Subcutaneous adipose tissue (tissue), 4 donors: ENCODE data around the gene PEX5L. TPM values are rescaled to one million over a fixed set of nuclear protein-coding genes. Genes with fewer than 3 reads are reported as not detected.

Experiments
- total RNA-seq, 4 donors: library from RNA; depleted of rRNA; stranded (reverse); fragments of >200 nt; gene quantifications; one replicate each; pipeline ENCODE4 v1.1.0, GENCODE V29; 2016
- TF ChIP-seq, protein P1 (sequence below): fragments of 450-650 bp; IDR thresholded peaks from one replicate; pipeline ENCODE4 v1.5.1; 2016; ENCODE audit warnings: low read depth, mild to moderate bottlenecking, control low read depth, antibody characterized with exemption, moderate library complexity

Gene PEX5L
- total RNA-seq, 4 donors from 2014 or later, result under 0.01 to 0.34 TPM; not detected in 2

DNA sequence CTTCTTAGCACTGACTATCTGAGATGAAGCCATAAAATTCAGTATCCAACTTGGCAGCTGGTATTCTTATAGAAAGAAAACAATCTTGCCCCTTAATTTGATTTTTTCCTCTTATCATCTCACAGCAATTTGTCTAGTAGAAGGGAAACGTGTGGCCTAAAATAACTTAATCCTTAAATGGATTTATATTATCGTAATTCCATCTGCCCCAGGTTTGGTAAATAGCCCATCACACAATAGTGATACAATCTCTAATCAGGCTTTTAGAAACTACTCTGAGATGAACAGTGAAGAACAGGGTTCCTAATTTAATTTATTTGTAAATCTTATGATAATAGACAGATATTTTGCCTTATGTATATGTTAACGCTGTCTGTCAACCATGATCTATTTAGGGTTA lies 24.8 kb downstream of the PEX5L start:
- TF ChIP-seq, protein P1, sequence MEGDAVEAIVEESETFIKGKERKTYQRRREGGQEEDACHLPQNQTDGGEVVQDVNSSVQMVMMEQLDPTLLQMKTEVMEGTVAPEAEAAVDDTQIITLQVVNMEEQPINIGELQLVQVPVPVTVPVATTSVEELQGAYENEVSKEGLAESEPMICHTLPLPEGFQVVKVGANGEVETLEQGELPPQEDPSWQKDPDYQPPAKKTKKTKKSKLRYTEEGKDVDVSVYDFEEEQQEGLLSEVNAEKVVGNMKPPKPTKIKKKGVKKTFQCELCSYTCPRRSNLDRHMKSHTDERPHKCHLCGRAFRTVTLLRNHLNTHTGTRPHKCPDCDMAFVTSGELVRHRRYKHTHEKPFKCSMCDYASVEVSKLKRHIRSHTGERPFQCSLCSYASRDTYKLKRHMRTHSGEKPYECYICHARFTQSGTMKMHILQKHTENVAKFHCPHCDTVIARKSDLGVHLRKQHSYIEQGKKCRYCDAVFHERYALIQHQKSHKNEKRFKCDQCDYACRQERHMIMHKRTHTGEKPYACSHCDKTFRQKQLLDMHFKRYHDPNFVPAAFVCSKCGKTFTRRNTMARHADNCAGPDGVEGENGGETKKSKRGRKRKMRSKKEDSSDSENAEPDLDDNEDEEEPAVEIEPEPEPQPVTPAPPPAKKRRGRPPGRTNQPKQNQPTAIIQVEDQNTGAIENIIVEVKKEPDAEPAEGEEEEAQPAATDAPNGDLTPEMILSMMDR, result no peak

- TF ChIP-seq, protein P1, result no peak
These were observed 32.2 kb downstream of the PEX5L start for GRCh38 chr3:180004542-180004941.

DNA sequence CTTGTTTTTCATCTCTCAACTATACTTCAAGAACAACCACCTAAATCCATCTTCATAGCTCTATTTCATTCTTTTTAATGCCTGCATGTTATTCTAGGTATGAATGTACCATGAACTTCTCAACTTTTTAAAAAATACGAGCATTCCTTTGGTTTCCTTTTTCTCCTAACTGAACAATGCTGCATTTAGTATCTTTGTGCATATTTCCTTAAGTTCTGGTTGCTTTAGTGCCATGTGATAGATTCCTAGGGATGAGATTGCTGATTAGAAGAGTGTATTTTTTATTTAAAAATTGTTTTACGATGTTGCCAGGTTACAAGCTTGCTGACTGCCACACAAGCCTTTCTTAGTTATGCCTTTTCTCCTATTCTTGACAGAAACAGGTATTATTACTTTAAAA lies 34.7 kb downstream of the PEX5L start:
- TF ChIP-seq, protein P1, result no peak

DNA sequence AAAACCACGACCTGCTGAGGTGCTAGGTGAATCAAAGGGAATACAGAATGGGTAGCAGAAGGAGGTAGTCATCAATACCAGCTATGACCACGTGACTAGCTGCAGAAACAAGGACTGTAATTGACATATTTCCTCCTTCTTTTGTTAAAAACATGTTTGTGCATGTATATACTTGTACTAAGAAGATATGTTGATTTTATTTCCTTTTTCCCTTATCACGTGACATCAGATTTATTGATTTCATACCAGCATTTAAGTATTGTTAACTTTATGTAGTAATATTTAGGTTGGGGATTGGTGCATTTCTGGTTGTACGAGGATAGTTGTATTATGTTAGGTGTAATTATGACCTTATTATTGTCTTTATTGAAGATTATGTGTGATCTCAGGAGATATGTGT lies 36.2 kb downstream of the PEX5L start:
- TF ChIP-seq, protein P1, result no peak

- TF ChIP-seq, protein P1, result no peak
These were observed 41.3 kb downstream of the PEX5L start for GRCh38 chr3:179995406-179995805.

GRCh38 chr3:179991883-179992282 lies 44.9 kb downstream of the PEX5L start:
- TF ChIP-seq, protein P1, result no peak

- TF ChIP-seq, protein P1, result no peak
These were observed 45.6 kb downstream of the PEX5L start for GRCh38 chr3:179991104-179991503.
